Common myeloid progenitor, CD34-positive (primary cell): Measurements from ENCODE around the gene PRKCB.

ENCODE experiments used
- CTCF ChIA-PET: fragments of 350-600 bp; sonication (Branson Sonifier 250); formaldehyde crosslinking; loops from one replicate; lab custom pipeline; 2021; ENCODE audit warnings: antibody characterized with exemption; lab: Charles Lee
- POLR2A ChIA-PET: fragments of 350-600 bp; sonication (Branson Sonifier 250); formaldehyde crosslinking; loops from one replicate; lab custom pipeline; 2021; ENCODE audit warnings: antibody characterized with exemption; lab: Charles Lee
- DNase-seq, 3 donors: peaks; one replicate each; pipeline versions ENCODE4 v3.0.0 to v3.0.0-alpha.2; 2013
- H3K27ac ChIP-seq, 2 experiments: 1 replicate in 1 of 2; 2 replicates in 1 of 2; pipeline ENCODE4 v1.7.0; 2013; ENCODE audit warnings: inconsistent platforms in 2 of 2, low read length in 2 of 2, mild to moderate bottlenecking in 2 of 2, low read depth in 1 of 2, moderate library complexity in 1 of 2; ENCODE audit not compliant: severe bottlenecking in 2 of 2, insufficient read depth in 1 of 2, poor library complexity in 1 of 2
- H3K27me3 ChIP-seq, 5 experiments: replicated peaks in 2 of 5; 1 replicate in 3 of 5; 2 replicates in 2 of 5; pipeline versions ENCODE4 v1.6.1 to v1.7.0; 2013; ENCODE audit warnings: low read length in 4 of 5, mild to moderate bottlenecking in 2 of 5, moderate library complexity in 2 of 5, inconsistent platforms in 1 of 5; ENCODE audit not compliant: insufficient read depth in 5 of 5, control insufficient read depth in 4 of 5
- H3K36me3 ChIP-seq, 4 experiments: 1 replicate in 2 of 4; 2 replicates in 2 of 4; pipeline versions ENCODE4 v1.6.1 to v1.7.0; 2013; ENCODE audit warnings: low read length in 3 of 4, control low read depth in 1 of 4, mild to moderate bottlenecking in 1 of 4; ENCODE audit not compliant: control insufficient read depth in 4 of 4, insufficient read depth in 4 of 4
- H3K4me1 ChIP-seq, 4 experiments: 1 replicate in 3 of 4; 2 replicates in 1 of 4; pipeline versions ENCODE4 v1.6.1 to v1.7.1; 2013; ENCODE audit warnings: low read length in 3 of 4, mild to moderate bottlenecking in 3 of 4, control low read depth in 1 of 4, inconsistent platforms in 1 of 4, moderate library complexity in 1 of 4; ENCODE audit not compliant: control insufficient read depth in 4 of 4, insufficient read depth in 4 of 4; ENCODE audit errors: control extremely low read depth in 1 of 4
- H3K4me3 ChIP-seq, 7 experiments: 1 replicate in 4 of 7; 2 replicates in 3 of 7; pipeline versions ENCODE4 v1.5.1 to v1.7.0; 2013; ENCODE audit warnings: mild to moderate bottlenecking in 7 of 7, low read length in 6 of 7, moderate library complexity in 6 of 7, inconsistent platforms in 2 of 7, low read depth in 2 of 7, control low read depth in 1 of 7; ENCODE audit not compliant: insufficient read depth in 4 of 7, control insufficient read depth in 1 of 7; ENCODE audit errors: extremely low read depth in 1 of 7
- H3K9me3 ChIP-seq, 5 experiments: 1 replicate in 4 of 5; 2 replicates in 1 of 5; pipeline versions ENCODE4 v1.6.1 to v1.7.1; 2013; ENCODE audit warnings: low read length in 4 of 5, mild to moderate bottlenecking in 2 of 5, inconsistent platforms in 1 of 5, low read depth in 1 of 5, moderate library complexity in 1 of 5; ENCODE audit not compliant: control insufficient read depth in 4 of 5, insufficient read depth in 2 of 5; ENCODE audit errors: control extremely low read depth in 1 of 5
- WGBS: methylation state at CpG from one replicate; pipeline ENCODE4 v1.1.5; 2013; ENCODE audit not compliant: insufficient coverage; 5-methylcytosine and 5-hydroxymethylcytosine counted together

Gene PRKCB

DNA sequence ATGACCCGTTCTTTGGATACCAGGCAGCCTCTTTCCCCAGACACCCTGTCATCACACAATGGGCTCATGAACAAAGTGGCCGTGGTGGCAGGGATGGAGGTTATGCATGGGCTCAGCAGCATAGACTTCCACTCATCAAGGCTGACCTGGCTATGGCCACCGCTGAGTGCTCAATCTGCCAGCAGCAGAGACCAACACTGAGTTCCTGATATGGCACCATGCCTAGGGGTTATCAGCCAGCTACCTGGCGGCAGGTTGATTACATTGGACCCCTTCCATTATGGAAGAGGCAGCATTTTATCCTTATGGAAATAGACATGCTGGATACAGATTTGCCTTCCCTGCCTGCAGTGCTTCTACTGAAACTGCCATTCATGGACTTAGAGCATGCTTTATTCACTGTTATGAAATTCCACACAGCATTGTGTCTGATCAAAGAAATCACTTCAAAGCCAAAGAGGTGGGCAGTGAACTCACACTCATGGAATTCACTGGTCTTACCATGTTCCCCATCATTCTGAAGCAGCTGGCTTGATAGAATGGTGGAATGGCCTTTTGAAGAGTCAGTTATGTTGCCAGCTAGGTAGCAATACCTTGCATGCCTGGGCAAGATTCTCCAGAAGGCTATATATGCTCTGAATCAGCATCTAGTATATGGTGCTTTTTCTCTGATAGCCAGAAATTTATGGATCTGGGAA, 160.6 kb downstream of the PRKCB start:
- ChIA-PET CTCF (no interaction called here), POLR2A (no interaction called here)
- peaks cover 2 to 14% (median 7%) of the 10 kb centered on the region in 4 experiments for H3K36me3 ChIP-seq
- H3K4me1 ChIP-seq = no peaks in the 10 kb centered on the region
- DNase-seq = no peak
- H3K27ac ChIP-seq = no peak overlapping the region
- H3K27me3 ChIP-seq = no peaks in the 10 kb centered on the region
- no peak overlapping the region for H3K4me3 ChIP-seq
- no peaks in the 10 kb centered on the region for H3K9me3 ChIP-seq
- WGBS = 100% methylated on average over 4 of the region's 4 CpGs

DNA sequence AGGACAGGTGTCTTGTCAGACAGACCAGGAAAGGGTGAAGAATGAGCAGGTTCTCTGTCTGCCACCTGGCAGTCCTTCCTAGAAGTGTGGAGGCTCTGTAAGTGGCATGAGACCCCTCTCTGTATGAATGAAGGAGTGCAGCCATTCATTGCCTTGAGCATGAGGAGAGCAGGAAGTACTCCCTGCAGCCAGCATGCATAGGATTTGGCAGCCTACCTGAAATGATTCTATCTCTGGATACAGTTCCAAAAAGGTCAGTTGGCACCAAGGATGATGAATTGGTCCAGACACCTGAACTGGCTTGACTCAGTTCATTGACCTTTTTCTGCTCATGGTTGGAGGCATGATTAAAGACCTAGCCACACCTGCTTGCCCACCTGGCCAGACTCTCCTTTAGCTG, 163.0 kb downstream of the PRKCB start:
- Histone ChIP-seq H3K36me3 (peaks cover 0 to 14% (median 7%) of the 10 kb centered on the region in 4 experiments), H3K27me3 (no peaks in the 10 kb centered on the region), H3K4me3 (no peak overlapping the region), H3K9me3 (no peaks in the 10 kb centered on the region), H3K27ac (no peak overlapping the region), H3K4me1 (peaks cover 0 to 7% (median 2%) of the 10 kb centered on the region in 4 experiments)
- ChIA-PET POLR2A (no interaction called here), CTCF (interaction anchor here (0.6 to 1.4 kb wide), 3 partner anchors 13 to 120 kb away, joined by 3 to 4 read pairs (median 3); no protein-coding TSS in a partner anchor)
- DNase-seq = no peak

DNA sequence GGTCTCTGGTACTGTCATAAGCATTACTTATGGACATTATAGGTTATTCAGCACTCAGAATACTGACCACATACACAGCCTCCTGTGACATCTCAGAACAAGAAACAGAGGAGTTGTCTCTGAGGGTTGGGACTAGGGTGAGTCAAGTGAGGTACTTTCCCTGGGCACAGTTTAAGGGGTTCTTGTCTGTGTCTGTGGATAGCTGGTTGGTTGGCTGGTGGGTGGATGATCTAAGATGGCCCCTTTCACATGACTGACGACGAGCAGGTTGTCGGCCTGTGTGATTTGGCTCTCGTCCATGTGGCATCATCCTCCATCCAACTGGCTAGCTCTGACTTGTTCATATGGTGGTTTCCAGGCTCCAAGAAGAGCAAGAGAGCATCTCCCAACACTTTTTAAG, 163.9 kb downstream of the PRKCB start:
- Histone ChIP-seq H3K4me3 (no peak overlapping the region), H3K27ac (no peak overlapping the region), H3K4me1 (peaks cover 0 to 7% (median 2%) of the 10 kb centered on the region in 4 experiments), H3K36me3 (peaks cover 0 to 14% (median 7%) of the 10 kb centered on the region in 4 experiments), H3K27me3 (no peaks in the 10 kb centered on the region), H3K9me3 (no peaks in the 10 kb centered on the region)
- DNase-seq = no peak
- WGBS = 93% methylated on average over 4 of the region's 4 CpGs
- ChIA-PET POLR2A (no interaction called here), CTCF (interaction anchor here (1.3 kb wide), 1 partner anchor 11 kb away, joined by 4 read pairs; no protein-coding TSS in a partner anchor)

- peaks cover 4 to 18% (median 14%) of the 10 kb centered on the region in 4 experiments for H3K4me1 ChIP-seq
- no peak overlapping the region for H3K27ac ChIP-seq
- no peaks in the 10 kb centered on the region for H3K9me3 ChIP-seq
- WGBS = no CpG with 5 or more reads among the region's 1 CpG
- no peak overlapping the region for H3K4me3 ChIP-seq
- ChIA-PET CTCF (interaction anchor here (1.0 to 1.7 kb wide), 3 partner anchors 8 to 215 kb away, joined by 3 to 5 read pairs (median 3); no protein-coding TSS in a partner anchor), POLR2A (interaction anchor here (1.5 kb wide), 1 partner anchor 8 kb away, joined by 4 read pairs; no protein-coding TSS in a partner anchor)
- no peak for DNase-seq
- peaks cover 0 to 13% (median 5%) of the 10 kb centered on the region in 4 experiments for H3K36me3 ChIP-seq
- no peaks in the 10 kb centered on the region for H3K27me3 ChIP-seq
These were observed 165.9 kb downstream of the PRKCB start for GRCh38 chr16:24001710-24002109.

- no peak for DNase-seq
- no peak overlapping the region for H3K4me3 ChIP-seq
- H3K27me3 ChIP-seq = no peaks in the 10 kb centered on the region
- CTCF ChIA-PET = interaction anchor here (1.0 kb wide), 1 partner anchor 216 kb away, joined by 3 read pairs; no protein-coding TSS in a partner anchor
- POLR2A ChIA-PET = no interaction called here
- no peak overlapping the region for H3K27ac ChIP-seq
- H3K36me3 ChIP-seq = peaks cover 0 to 13% (median 5%) of the 10 kb centered on the region in 4 experiments
- H3K4me1 ChIP-seq = peaks cover 4 to 19% (median 15%) of the 10 kb centered on the region in 4 experiments
- WGBS = 93% methylated on average over 2 of the region's 4 CpGs
- no peaks in the 10 kb centered on the region for H3K9me3 ChIP-seq
These were observed 166.8 kb downstream of the PRKCB start for GRCh38 chr16:24002619-24003018.

GRCh38 chr16:24005577-24005976, 169.8 kb downstream of the PRKCB start:
- H3K4me3 ChIP-seq = peak overlapping the region in 1 of 7 experiments; percentile 11
- no peak overlapping the region for H3K27ac ChIP-seq
- H3K4me1 ChIP-seq = peaks cover 17 to 47% (median 37%) of the 10 kb centered on the region in 4 experiments
- ChIA-PET CTCF (interaction anchor here (0.8 to 4.6 kb wide), 6 partner anchors 8 to 127 kb away, joined by 3 to 36 read pairs (median 3); no protein-coding TSS in a partner anchor), POLR2A (interaction anchor here (0.6 kb wide), 1 partner anchor 133 kb away, joined by 3 read pairs; no protein-coding TSS in a partner anchor)
- 48% methylated on average over 6 of the region's 6 CpGs for WGBS
- H3K36me3 ChIP-seq = peaks cover 0 to 6% (median 0%) of the 10 kb centered on the region in 4 experiments
- H3K9me3 ChIP-seq = no peaks in the 10 kb centered on the region
- peak in 1 of 3 donors; percentile 39 for DNase-seq
- no peaks in the 10 kb centered on the region for H3K27me3 ChIP-seq

DNA sequence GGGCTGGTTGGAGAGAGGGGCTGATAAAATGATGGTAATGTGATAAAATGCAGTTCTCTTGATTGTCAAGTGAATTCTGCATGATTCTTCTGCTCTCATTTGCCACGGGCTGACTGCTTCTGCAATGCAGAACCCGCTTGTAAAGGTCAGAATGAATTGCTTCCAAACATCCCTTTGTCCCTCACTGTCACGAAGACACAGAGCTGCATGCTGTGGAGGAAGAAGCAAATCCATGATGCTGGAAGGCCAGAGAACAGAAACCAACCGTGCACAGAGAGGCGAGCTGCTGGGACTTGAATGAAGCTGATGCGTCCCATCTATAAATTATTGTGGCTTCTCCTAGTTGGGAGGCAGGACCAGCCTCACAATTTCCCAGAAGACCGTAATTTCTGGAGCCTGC, 171.6 kb downstream of the PRKCB start:
- peaks cover 17 to 52% (median 39%) of the 10 kb centered on the region in 4 experiments for H3K4me1 ChIP-seq
- POLR2A ChIA-PET = no interaction called here
- H3K4me3 ChIP-seq = no peak overlapping the region
- H3K36me3 ChIP-seq = peaks cover 0 to 6% (median 0%) of the 10 kb centered on the region in 4 experiments
- no peaks in the 10 kb centered on the region for H3K9me3 ChIP-seq
- H3K27me3 ChIP-seq = no peaks in the 10 kb centered on the region
- no peak for DNase-seq
- no peak overlapping the region for H3K27ac ChIP-seq
- WGBS = 89% methylated on average over 7 of the region's 7 CpGs
- CTCF ChIA-PET = interaction anchor here (1.4 to 8.5 kb wide), 3 partner anchors 10 to 203 kb away, joined by 3 to 100 read pairs (median 36); no protein-coding TSS in a partner anchor
